ENCODE data around the gene TMEM116.
"Not testable (repeated sequence)": the region's sequence is repeated elsewhere in the genome, so short reads cannot be mapped to it uniquely, and the experiment has no call there.

TMEM116 gene

DNA sequence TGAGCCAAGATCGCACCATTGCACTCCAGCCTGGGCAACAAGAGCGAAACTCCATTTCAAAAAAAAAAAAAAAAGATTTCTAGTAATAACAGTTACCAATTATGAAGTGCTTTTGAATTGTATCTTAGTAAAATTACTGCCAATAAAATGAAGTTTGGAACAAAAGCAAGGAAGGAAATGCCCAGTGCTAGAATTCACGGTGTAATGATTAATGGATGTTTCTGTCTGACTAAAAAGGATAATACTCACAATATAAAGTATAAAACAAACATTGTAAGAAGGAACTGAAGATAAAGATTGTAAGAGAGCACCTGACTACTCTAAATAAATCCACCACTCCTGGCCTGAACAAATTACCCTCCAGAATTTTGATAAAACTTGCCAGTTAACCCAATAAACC is 4.0 kb downstream of the TMEM116 start:
- DNase-seq = no peak

GRCh38 chr12:112007945-112008344 is 5.0 kb downstream of the TMEM116 start:
- DNase-seq = no peak

- DNase-seq = no peak
Observed at GRCh38 chr12:112005419-112006395, 7.3 kb downstream of the TMEM116 start.

- DNase-seq = no peak
Observed at GRCh38 chr12:112004041-112004440, 8.9 kb downstream of the TMEM116 start.

GRCh38 chr12:112001576-112001975 is 11.4 kb downstream of the TMEM116 start:
- no peak for DNase-seq

GRCh38 chr12:112000820-112001219 is 12.1 kb downstream of the TMEM116 start:
- no peak for DNase-seq

- DNase-seq = not testable (repeated sequence)
Observed at GRCh38 chr12:111999129-111999528, 13.8 kb downstream of the TMEM116 start.

- DNase-seq = no peak
Observed at GRCh38 chr12:111998015-111998414, 14.9 kb downstream of the TMEM116 start.

GRCh38 chr12:111997300-111997699 is 15.7 kb downstream of the TMEM116 start:
- DNase-seq = no peak

GRCh38 chr12:111995782-111996480 is 17.0 kb downstream of the TMEM116 start:
- no peak for DNase-seq

DNA sequence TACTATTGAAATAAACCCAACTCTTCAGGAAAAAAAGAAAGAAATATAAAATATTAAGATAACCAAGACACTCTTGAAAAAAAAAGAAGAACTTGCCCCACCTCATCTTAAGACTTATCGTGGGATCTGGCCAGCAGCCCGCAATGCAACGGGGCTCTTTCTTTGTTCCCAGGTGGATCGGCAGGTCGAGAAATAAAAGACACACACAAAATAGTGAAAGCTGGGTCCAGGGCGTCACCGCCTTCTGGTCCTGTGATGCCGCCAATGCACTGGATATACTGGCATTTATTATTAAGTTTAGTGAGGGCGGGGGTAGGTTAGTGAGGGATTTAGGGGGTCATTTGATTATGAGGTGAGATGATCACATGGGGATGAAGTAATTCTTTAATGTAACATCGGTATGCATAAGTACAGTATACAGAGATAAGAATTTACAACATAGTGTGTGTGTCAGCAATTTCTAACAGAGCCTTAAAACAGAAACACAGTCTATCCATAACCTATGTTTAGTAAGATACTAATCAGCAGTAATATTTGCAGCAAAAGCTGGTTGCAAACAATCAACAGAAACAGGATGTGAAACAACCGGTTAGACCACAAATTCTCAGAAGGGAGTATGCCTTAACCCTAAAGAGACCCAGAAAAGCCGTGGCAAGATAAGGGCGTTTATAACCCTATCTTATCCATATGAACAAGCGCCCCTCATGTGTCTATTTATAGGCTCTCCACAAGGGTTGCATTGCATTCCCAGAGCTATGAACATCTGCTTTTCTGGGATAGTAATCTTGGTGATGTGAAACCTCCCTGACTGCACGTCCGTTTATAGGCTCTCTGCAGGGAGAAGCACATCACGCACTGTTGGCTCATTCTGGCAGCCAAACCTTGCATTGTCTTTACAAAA is 18.5 kb downstream of the TMEM116 start:
- DNase-seq = not testable (repeated sequence)

DNA sequence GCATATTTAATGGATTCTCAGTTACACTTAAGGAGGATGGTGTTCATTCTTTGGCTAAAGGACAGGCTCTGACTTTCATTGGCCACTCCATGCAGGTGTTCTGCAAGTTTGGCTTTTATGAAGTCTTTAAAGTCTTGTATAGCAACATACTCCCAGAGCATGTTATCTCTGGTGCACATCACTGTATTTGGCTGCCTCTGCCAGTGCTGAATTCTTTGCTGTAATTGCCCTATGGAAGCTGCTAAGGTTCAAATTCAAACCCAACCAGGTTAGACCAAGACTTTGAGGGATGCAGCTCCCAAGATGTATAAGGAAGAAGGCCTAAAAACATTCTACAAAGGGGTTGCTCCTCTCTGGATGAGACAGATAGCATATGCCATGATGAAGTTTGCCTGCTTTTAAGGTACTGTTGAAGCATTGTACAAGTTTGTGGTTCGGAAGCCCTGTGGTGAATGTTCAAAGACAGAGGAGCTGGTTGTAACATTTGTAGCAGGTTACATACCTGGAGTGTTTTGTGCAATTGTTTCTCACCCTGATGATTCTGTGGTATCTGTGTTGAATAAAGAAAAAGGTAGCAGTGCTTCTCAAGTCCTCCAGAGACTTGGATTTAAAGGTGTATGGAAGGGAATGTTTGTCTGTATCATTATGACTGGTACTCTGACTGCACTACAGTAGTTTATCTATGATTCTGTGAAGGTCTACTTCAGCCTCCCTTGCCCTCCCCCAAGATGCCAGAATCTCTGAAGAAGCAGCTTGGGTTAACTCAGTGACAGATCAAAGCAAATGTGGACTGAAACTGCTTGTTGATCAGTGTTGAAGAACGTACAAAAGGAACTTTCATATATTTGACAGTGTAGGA is 19.4 kb downstream of the TMEM116 start:
- no peak for DNase-seq

DNA sequence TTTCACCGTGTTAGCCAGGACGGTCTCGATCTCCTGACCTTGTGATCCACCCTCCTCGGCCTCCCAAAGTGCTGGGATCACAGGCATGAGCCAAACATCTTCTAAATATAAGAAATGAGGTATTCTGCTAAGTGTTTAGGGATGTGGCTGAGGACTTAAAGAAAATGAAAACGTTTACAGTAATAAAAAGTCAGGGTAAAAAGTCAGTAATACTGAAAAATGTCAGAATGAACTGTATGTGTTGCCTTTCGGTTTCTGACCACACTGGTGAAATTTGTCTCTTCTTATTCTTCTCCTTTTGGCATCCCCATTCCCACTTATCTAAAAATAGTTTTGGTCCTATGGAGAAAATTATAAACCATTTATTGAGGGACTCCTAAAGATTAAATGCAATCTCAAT is 20.5 kb downstream of the TMEM116 start:
- no peak for DNase-seq

DNA sequence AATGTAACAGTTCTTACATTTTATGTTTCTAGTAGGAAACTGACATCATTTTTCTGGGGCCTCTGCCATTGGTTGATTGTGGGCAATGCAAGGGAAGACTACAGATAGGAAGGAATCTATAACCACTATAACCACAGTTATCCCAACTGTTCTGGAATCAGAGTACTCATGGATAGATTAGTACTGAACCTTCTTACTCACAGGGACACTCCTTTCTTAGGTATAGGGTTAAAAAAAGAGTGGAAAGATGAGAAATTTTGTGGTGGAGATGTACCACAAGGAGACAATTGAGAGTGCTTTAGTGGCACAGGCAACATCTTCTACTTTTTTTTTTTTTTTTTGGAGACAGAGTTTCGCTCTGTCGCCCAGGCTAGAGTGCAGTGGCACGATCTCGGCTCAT is 21.0 kb downstream of the TMEM116 start:
- DNase-seq = no peak

GRCh38 chr12:111991535-111991934 is 21.4 kb downstream of the TMEM116 start:
- no peak for DNase-seq

- DNase-seq = no peak
Observed at GRCh38 chr12:111984820-111985219, 28.1 kb downstream of the TMEM116 start.

DNA sequence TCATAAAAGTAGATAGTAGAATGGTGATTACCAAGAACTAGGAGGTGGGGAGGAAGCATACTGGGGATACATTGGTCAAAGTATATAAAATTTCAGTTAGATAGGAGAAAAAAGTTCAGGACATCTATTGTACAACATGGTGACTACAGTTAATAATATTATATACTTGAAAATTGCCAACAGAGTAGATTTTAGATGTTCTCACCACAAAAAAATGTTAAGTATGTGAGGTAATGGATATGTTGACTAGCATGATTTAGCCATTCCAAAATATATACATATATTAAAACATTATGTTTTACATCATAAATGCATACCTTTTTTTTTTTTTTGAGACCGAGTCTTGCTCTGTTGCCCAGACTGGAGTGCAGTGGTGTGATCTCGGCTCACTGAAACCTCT is 31.0 kb downstream of the TMEM116 start:
- no peak for DNase-seq

GRCh38 chr12:111980598-111980997 is 32.4 kb downstream of the TMEM116 start:
- no peak for DNase-seq

DNA sequence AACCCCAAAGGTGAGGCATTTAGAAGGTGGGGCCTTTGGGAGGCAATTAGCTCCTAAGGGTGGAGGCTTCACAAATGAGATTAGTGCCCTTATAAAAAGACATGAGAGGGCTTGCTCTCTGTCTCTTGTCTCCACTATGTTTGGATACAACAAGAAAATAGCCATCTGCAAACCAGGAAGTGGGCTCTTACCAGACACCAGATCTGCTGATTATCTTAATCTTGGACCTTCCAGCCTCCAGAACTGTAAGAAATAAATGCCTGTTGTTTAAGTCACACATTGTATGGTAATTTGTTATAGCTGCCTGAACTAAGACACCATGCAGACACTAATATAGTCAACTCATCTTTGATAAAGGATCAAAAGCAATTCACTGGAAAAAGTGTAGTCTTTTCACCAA is 34.4 kb downstream of the TMEM116 start:
- no peak for DNase-seq

DNA sequence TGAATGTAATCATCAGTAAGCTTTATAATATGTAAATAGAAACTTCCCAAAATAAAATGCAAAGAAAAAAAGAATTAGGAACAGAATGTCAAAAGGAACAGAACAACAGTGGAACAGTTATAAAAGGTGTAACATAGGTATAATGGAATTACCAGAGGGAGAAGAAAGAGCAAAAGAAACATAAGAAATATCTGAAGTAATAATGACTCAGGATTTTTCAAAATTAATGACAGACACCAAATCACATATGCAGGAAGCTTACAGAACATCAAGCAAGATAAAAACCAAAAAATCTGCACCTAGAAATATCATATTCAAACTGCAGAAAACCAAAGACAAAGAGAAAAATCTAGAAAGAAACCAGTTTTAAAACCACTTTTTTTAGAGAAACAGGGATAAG is 36.1 kb downstream of the TMEM116 start:
- DNase-seq = no peak

DNA sequence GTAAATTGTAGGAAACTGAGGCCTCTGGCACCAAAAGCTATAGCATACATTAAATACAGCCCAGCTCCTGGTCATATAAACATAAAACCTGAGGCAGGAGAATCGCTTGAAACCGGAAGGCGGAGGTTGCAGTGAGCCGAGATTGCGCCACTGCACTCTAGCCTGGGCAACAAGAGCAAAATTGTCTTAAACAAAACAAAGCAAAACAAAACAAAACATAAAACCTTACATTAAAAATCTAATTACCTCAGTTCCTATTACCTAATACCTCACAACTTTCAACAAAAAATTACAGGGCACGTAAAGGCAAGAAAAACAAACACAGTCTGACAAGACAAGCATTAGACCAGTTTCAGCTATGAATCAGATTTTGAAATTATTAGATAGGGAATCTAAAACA is 36.7 kb downstream of the TMEM116 start:
- no peak for DNase-seq
